A673 (cell line): ENCODE results near the gene TTLL5. TPM values are rescaled to one million over a fixed set of nuclear protein-coding genes. Genes with fewer than 3 reads are reported as not detected.

Source experiments
- BruUV-seq: library from RNA; stranded (reverse); fragments of 400-500 nt; replicated peaks from 2 replicates; lab custom pipeline; 2021; lab: Mats Ljungman, UMichigan
- CTCF ChIA-PET: fragments of 300-600 bp; sonication (Branson Sonifier 250); formaldehyde crosslinking; loops from one replicate; lab custom pipeline; 2022; ENCODE audit warnings: antibody characterized with exemption; lab: Charles Lee
- POLR2A ChIA-PET: fragments of 300-600 bp; sonication (Branson Sonifier 250); formaldehyde crosslinking; loops from one replicate; lab custom pipeline; 2022; ENCODE audit warnings: antibody characterized with exemption; ENCODE audit not compliant: low non-redundant PET; lab: Charles Lee
- DNase-seq: peaks from one replicate; pipeline ENCODE4 v3.0.0-alpha.2; 2015; ENCODE audit warnings: low spot score
- H3K27ac ChIP-seq: fragments of 200-600 bp; sonication (generic); 2 replicates; pipeline ENCODE4 v1.5.1; 2016; ENCODE audit warnings: mixed run types, low read depth, mild to moderate bottlenecking, mixed read lengths, antibody characterized with exemption, low read length; ENCODE audit not compliant: poor library complexity, severe bottlenecking
- H3K27me3 ChIP-seq: fragments of 200-600 bp; sonication (generic); replicated peaks from 2 replicates; pipeline ENCODE4 v1.6.1; 2017; ENCODE audit warnings: mixed run types, low read depth, mild to moderate bottlenecking, mixed read lengths, antibody characterized with exemption, low read length; ENCODE audit not compliant: insufficient read depth, poor library complexity
- H3K36me3 ChIP-seq: fragments of 200-600 bp; sonication (generic); 2 replicates; pipeline ENCODE4 v1.6.1; 2016; ENCODE audit warnings: mixed run types, mild to moderate bottlenecking, mixed read lengths, antibody characterized with exemption, low read length; ENCODE audit not compliant: insufficient read depth, poor library complexity, severe bottlenecking
- H3K4me1 ChIP-seq: fragments of 200-600 bp; sonication (generic); 2 replicates; pipeline ENCODE4 v1.6.1; 2017; ENCODE audit warnings: mixed run types, mild to moderate bottlenecking, mixed read lengths, antibody characterized with exemption, low read length; ENCODE audit not compliant: insufficient read depth, poor library complexity, severe bottlenecking
- H3K4me3 ChIP-seq: fragments of 200-600 bp; sonication (generic); 2 replicates; pipeline ENCODE4 v1.5.1; 2016; ENCODE audit warnings: low read depth, mixed run types, mild to moderate bottlenecking, mixed read lengths, low read length; ENCODE audit not compliant: poor library complexity, severe bottlenecking
- H3K9me3 ChIP-seq: fragments of 200-600 bp; sonication (generic); 2 replicates; pipeline ENCODE4 v1.6.1; 2016; ENCODE audit warnings: mixed run types, low read depth, mild to moderate bottlenecking, mixed read lengths, antibody characterized with exemption, low read length; ENCODE audit not compliant: poor library complexity, severe bottlenecking
- EZH2 ChIP-seq: fragments of 200-600 bp; sonication (generic); IDR thresholded peaks from 2 replicates; pipeline ENCODE4 v1.6.1; 2017; ENCODE audit warnings: borderline replicate concordance, low read depth, mild to moderate bottlenecking, mixed read lengths, antibody characterized with exemption, low read length; ENCODE audit not compliant: poor library complexity, severe bottlenecking
- intact Hi-C: fragments of 100-400 bp; cut with micrococcal nuclease; formaldehyde crosslinking; loops from one replicate; pipeline ENCODE4 v1.10.0; 2022; ENCODE audit not compliant: unreplicated experiment
- total RNA-seq: library from RNA; stranded (reverse); gene quantifications from 2 replicates; pipeline ENCODE4 v1.2.3, GENCODE V29; 2021
- TF ChIP-seq, protein P1 (sequence below): fragments of 300-800, 200-600 bp; sonication (generic); conservative IDR thresholded peaks from 2 replicates; pipeline ENCODE4 v1.5.1; 2017; ENCODE audit warnings: low read depth, mild to moderate bottlenecking, antibody characterized with exemption, low read length, moderate library complexity, mixed read lengths

TTLL5 gene
- total RNA-seq, 1 experiment from 2014 or later = 56.7 TPM

DNA sequence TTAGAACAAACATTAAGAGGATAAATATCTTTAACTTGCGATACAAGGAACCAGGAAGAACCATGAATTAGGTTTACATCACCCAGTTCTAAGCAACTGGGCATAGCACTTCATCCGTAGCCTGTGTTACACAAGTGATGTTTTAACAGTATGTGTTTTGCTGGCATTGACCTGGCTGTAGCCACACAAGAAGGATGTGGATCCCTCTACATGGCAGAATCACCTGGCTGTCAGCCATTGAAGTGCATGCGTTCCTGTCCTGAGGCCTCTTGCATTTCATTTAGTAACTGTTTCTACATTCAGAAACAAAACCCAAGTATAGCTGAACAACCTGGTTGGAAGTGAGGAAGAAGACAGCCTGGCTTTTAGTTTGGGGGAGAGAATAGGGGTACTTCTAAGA, 248.6 kb downstream of the TTLL5 start:
- H3K4me3 ChIP-seq = no peak overlapping the region
- H3K9me3 ChIP-seq = no peaks in the 10 kb centered on the region
- H3K27ac ChIP-seq = no peak overlapping the region
- ChIA-PET POLR2A (no interaction called here), CTCF (no interaction called here)
- intact Hi-C loops = loop anchor here (5.0 kb wide), 1 partner anchor 73 kb away; the partner anchor contains the start of gene TGFB3
- H3K36me3 ChIP-seq = no peaks in the 10 kb centered on the region
- H3K27me3 ChIP-seq = no peaks in the 10 kb centered on the region
- peaks cover 10% of the 10 kb centered on the region for H3K4me1 ChIP-seq
- no peak for TF ChIP-seq EZH2
- TF ChIP-seq, protein P1, sequence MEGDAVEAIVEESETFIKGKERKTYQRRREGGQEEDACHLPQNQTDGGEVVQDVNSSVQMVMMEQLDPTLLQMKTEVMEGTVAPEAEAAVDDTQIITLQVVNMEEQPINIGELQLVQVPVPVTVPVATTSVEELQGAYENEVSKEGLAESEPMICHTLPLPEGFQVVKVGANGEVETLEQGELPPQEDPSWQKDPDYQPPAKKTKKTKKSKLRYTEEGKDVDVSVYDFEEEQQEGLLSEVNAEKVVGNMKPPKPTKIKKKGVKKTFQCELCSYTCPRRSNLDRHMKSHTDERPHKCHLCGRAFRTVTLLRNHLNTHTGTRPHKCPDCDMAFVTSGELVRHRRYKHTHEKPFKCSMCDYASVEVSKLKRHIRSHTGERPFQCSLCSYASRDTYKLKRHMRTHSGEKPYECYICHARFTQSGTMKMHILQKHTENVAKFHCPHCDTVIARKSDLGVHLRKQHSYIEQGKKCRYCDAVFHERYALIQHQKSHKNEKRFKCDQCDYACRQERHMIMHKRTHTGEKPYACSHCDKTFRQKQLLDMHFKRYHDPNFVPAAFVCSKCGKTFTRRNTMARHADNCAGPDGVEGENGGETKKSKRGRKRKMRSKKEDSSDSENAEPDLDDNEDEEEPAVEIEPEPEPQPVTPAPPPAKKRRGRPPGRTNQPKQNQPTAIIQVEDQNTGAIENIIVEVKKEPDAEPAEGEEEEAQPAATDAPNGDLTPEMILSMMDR = no peak
- BruUV-seq = no TSS peak
- DNase-seq = no peak

DNA sequence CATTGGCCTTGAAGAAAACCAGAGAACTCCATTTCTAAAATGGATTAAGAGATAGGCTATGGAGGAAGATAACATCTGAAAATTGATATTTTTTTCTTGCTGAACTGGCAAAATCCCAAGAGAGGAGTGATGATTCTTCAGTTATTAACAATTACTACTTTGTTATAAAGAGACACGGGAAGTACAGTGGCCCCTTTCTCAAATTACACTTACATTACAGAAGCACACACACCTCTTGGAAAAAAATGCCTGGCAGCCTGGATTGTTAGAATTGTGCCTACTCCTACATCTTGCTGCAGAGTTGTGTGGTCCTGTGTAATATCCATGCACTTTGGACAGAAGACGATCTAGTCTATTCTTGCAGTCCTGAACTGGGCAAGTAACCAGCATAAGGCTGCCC, 249.0 kb downstream of the TTLL5 start:
- CTCF ChIA-PET = no interaction called here
- TF ChIP-seq, protein P1 = no peak
- TF ChIP-seq EZH2 = no peak
- no peaks in the 10 kb centered on the region for H3K9me3 ChIP-seq
- no peak overlapping the region for H3K4me3 ChIP-seq
- POLR2A ChIA-PET = no interaction called here
- H3K36me3 ChIP-seq = no peaks in the 10 kb centered on the region
- no peaks in the 10 kb centered on the region for H3K27me3 ChIP-seq
- intact Hi-C loops = no loop called here
- BruUV-seq = no TSS peak
- peaks cover 8% of the 10 kb centered on the region for H3K4me1 ChIP-seq
- no peak for DNase-seq
- H3K27ac ChIP-seq = no peak overlapping the region

DNA sequence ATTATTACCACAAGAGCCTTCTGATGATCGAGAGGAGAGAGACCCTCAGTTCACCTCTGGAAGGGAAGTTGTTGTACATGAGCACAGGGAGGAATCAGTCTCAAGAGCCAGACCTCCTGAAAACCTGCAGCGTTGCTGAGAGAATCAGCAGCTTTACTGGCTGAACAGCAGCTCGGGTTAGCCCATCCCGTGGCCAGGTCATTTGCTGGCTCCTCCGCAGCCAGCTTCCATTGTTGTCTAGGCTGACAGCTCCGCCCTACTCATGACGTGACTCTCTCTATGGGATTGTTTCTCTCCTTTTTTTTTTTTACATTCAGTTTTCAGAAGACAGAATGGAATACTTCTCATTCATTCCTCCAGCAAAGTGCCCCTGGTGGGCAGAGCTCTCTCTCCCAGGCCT, 250.8 kb downstream of the TTLL5 start:
- TF ChIP-seq EZH2 = no peak
- TF ChIP-seq, protein P1 = no peak
- no peak overlapping the region for H3K4me3 ChIP-seq
- no peaks in the 10 kb centered on the region for H3K9me3 ChIP-seq
- ChIA-PET CTCF (no interaction called here), POLR2A (interaction anchor here (0.6 kb wide), 1 partner anchor 8 kb away, joined by 7 read pairs; no protein-coding TSS in a partner anchor)
- no peaks in the 10 kb centered on the region for H3K36me3 ChIP-seq
- DNase-seq = no peak
- BruUV-seq = no TSS peak
- no peak overlapping the region for H3K27ac ChIP-seq
- no peaks in the 10 kb centered on the region for H3K4me1 ChIP-seq
- no peaks in the 10 kb centered on the region for H3K27me3 ChIP-seq
- intact Hi-C loops = no loop called here
